H1 (cell line): ENCODE data around the gene MLPH. TPM values are rescaled to one million over a fixed set of nuclear protein-coding genes. Genes with fewer than 3 reads are reported as not detected.
A peak's percentile ranks its signal among the peaks of the same experiment; 100 is the strongest.

Source experiments
- CTCF ChIA-PET: fragments of 300-600 bp; sonication (Branson Sonifier 250); formaldehyde crosslinking; loops from one replicate; lab custom pipeline; 2021; ENCODE audit not compliant: partially characterized antibody; lab: Charles Lee
- POLR2A ChIA-PET: fragments of 300-600 bp; sonication (Branson Sonifier 250); formaldehyde crosslinking; loops from one replicate; lab custom pipeline; 2021; ENCODE audit warnings: inconsistent platforms; ENCODE audit not compliant: partially characterized antibody; lab: Charles Lee
- DNase-seq, 2 experiments: peaks; one replicate each; pipeline versions ENCODE4 v3.0.0 to v3.0.0-alpha.2; 2010 to 2022; ENCODE audit warnings: low spot score in 2 of 2, low read depth in 1 of 2, mixed read lengths in 1 of 2
- FAIRE-seq: peaks from 2 replicates; lab custom pipeline; 2011; peaks lifted over from hg19 to GRCh38; lab: Jason Lieb, UNC
- H2AFZ ChIP-seq: 2 replicates; pipeline ENCODE4 v1.8.1; 2012; ENCODE audit warnings: low read length, inconsistent platforms
- H2AK5ac ChIP-seq: 2 replicates; pipeline ENCODE4 v1.6.1; 2013; ENCODE audit warnings: low read depth, low read length
- H2BK120ac ChIP-seq: replicated peaks from 2 replicates; pipeline ENCODE3; 2013; ENCODE audit warnings: low read depth, low read length, inconsistent platforms
- H2BK12ac ChIP-seq: 2 replicates; pipeline ENCODE4 v1.6.1; 2013; ENCODE audit warnings: low read depth, low read length
- H2BK15ac ChIP-seq: 2 replicates; pipeline ENCODE4 v1.6.1; 2013; ENCODE audit warnings: low read length
- H2BK20ac ChIP-seq: 2 replicates; pipeline ENCODE4 v1.6.1; 2013; ENCODE audit warnings: low read length
- H2BK5ac ChIP-seq: 2 replicates; pipeline ENCODE4 v1.6.1; 2013; ENCODE audit warnings: low read depth, low read length
- H3K14ac ChIP-seq: 2 replicates; pipeline ENCODE4 v1.6.1; 2013; ENCODE audit warnings: inconsistent platforms; ENCODE audit not compliant: insufficient read length
- H3K18ac ChIP-seq: 2 replicates; pipeline ENCODE4 v1.6.1; 2013; ENCODE audit warnings: low read length; ENCODE audit errors: extremely low read depth
- H3K23ac ChIP-seq: 2 replicates; pipeline ENCODE4 v1.6.1; 2013; ENCODE audit warnings: inconsistent platforms; ENCODE audit not compliant: insufficient read length
- H3K23me2 ChIP-seq: 2 replicates; pipeline ENCODE4 v1.6.1; 2013; ENCODE audit warnings: low read depth, low read length
- H3K27ac ChIP-seq: 2 replicates; pipeline ENCODE4 v1.6.1; 2011; ENCODE audit warnings: low read depth, low read length, inconsistent platforms
- H3K27me3 ChIP-seq, 4 experiments: replicated peaks in 1 of 4; 1 replicate in 1 of 4; 2 replicates in 3 of 4; pipeline versions ENCODE4 v1.6.1 to v1.8.1; 2011 to 2013; ENCODE audit warnings: low read length in 3 of 4, mild to moderate bottlenecking in 3 of 4, inconsistent platforms in 2 of 4, mixed read lengths in 2 of 4, moderate library complexity in 1 of 4; ENCODE audit not compliant: control insufficient read depth in 3 of 4, insufficient read depth in 3 of 4; ENCODE audit errors: extremely low read depth in 1 of 4
- H3K36me3 ChIP-seq, 4 experiments: 2 replicates each; pipeline versions ENCODE4 v1.6.1 to v1.8.1; 2011 to 2013; ENCODE audit warnings: mild to moderate bottlenecking in 4 of 4, low read length in 3 of 4, moderate library complexity in 2 of 4, control low read depth in 1 of 4, inconsistent platforms in 1 of 4; ENCODE audit not compliant: insufficient read depth in 4 of 4, control insufficient read depth in 2 of 4
- H3K4ac ChIP-seq: replicated peaks from 2 replicates; pipeline ENCODE3; 2013; ENCODE audit warnings: low read length, low read depth, mixed read lengths, inconsistent platforms; ENCODE audit not compliant: insufficient read length
- H3K4me1 ChIP-seq, 4 experiments: replicated peaks in 1 of 4; 1 replicate in 1 of 4; 2 replicates in 3 of 4; pipeline versions ENCODE4 v1.6.1 to v1.8.1; 2011 to 2013; ENCODE audit warnings: low read length in 3 of 4, inconsistent platforms in 2 of 4, mixed read lengths in 1 of 4; ENCODE audit not compliant: insufficient read depth in 4 of 4, control insufficient read depth in 3 of 4
- H3K4me2 ChIP-seq, 2 experiments: 2 replicates each; pipeline versions ENCODE4 v1.6.1 to v1.8.1; 2011 to 2013; ENCODE audit warnings: low read depth in 2 of 2, low read length in 2 of 2, control low read depth in 1 of 2, inconsistent platforms in 1 of 2, mild to moderate bottlenecking in 1 of 2; ENCODE audit not compliant: insufficient read depth in 1 of 2
- H3K4me3 ChIP-seq, 4 experiments: fragments of 200-600, 300-600 bp in 1 of 4; sonication (generic), shearing (Covaris generic), sonication (Bioruptor Twin) in 1 of 4; 2 replicates each; pipeline versions ENCODE4 v1.5.1 to v1.8.1; 2011 to 2016; ENCODE audit warnings: low read length in 4 of 4, low read depth in 3 of 4, control low read depth in 2 of 4, inconsistent platforms in 2 of 4, mild to moderate bottlenecking in 2 of 4, mixed read lengths in 1 of 4, moderate library complexity in 1 of 4; ENCODE audit not compliant: insufficient read depth in 2 of 4; ENCODE audit errors: extremely low read depth in 1 of 4
- H3K56ac ChIP-seq: replicated peaks from 2 replicates; pipeline ENCODE3; 2013; ENCODE audit warnings: low read depth, mild to moderate bottlenecking, mixed read lengths, low read length, inconsistent platforms; ENCODE audit not compliant: insufficient read length
- H3K79me1 ChIP-seq: 2 replicates; pipeline ENCODE4 v1.6.1; 2013; ENCODE audit warnings: low read depth, low read length, control low read depth
- H3K79me2 ChIP-seq, 2 experiments: 2 replicates each; pipeline versions ENCODE4 v1.6.1 to v1.8.1; 2012 to 2013; ENCODE audit warnings: low read length in 2 of 2, mild to moderate bottlenecking in 2 of 2, inconsistent platforms in 1 of 2; ENCODE audit not compliant: insufficient read depth in 2 of 2, control insufficient read depth in 1 of 2
- H3K9ac ChIP-seq, 4 experiments: replicated peaks in 1 of 4; 1 replicate in 1 of 4; 2 replicates in 3 of 4; pipeline versions ENCODE4 v1.6.1 to v1.8.1; 2011 to 2013; ENCODE audit warnings: low read depth in 3 of 4, low read length in 3 of 4, control low read depth in 2 of 4, mild to moderate bottlenecking in 2 of 4, moderate library complexity in 2 of 4, inconsistent platforms in 1 of 4; ENCODE audit errors: extremely low read depth in 1 of 4
- H3K9me3 ChIP-seq, 2 experiments: 2 replicates each; pipeline versions ENCODE4 v1.6.1 to v1.8.1; 2012 to 2013; ENCODE audit warnings: mild to moderate bottlenecking in 2 of 2, moderate library complexity in 2 of 2, control low read depth in 1 of 2, inconsistent platforms in 1 of 2, low read depth in 1 of 2, low read length in 1 of 2, mixed read lengths in 1 of 2; ENCODE audit not compliant: insufficient read depth in 2 of 2
- H4K20me1 ChIP-seq, 2 experiments: replicated peaks in 1 of 2; 2 replicates each; pipeline versions ENCODE3 to v1.8.1; 2011 to 2013; ENCODE audit warnings: inconsistent platforms in 2 of 2, low read length in 2 of 2, mild to moderate bottlenecking in 1 of 2; ENCODE audit not compliant: insufficient read depth in 2 of 2, control insufficient read depth in 1 of 2
- H4K5ac ChIP-seq: 2 replicates; pipeline ENCODE4 v1.6.1; 2013; ENCODE audit warnings: low read length, low read depth, mixed read lengths, inconsistent platforms; ENCODE audit not compliant: insufficient read length
- H4K8ac ChIP-seq: 2 replicates; pipeline ENCODE4 v1.8.0; 2013; ENCODE audit warnings: mild to moderate bottlenecking, moderate library complexity, low read length, inconsistent platforms; ENCODE audit not compliant: insufficient read depth; ENCODE audit errors: extremely low read depth
- H4K91ac ChIP-seq: replicated peaks from 2 replicates; pipeline ENCODE3; 2013; ENCODE audit warnings: low read length, mixed read lengths, inconsistent platforms; ENCODE audit not compliant: insufficient read length
- CEBPB ChIP-seq: IDR thresholded peaks from 2 replicates; pipeline ENCODE4 v1.6.1; 2012; ENCODE audit warnings: low read depth, low read length
- EZH2 ChIP-seq: fragments of 200-600 bp; sonication (generic); IDR thresholded peaks from 2 replicates; pipeline ENCODE4 v1.7.1; 2012; ENCODE audit warnings: low read depth, mild to moderate bottlenecking, moderate library complexity, low read length, inconsistent platforms; ENCODE audit not compliant: severe bottlenecking
- JUN ChIP-seq: IDR thresholded peaks from 2 replicates; pipeline ENCODE4 v1.6.1; 2011; ENCODE audit warnings: low read depth, mild to moderate bottlenecking, improper control_type of control experiment, low read length
- KDM4A ChIP-seq: IDR thresholded peaks from one replicate; pipeline ENCODE4 v1.7.1; 2012; ENCODE audit warnings: low read depth, mild to moderate bottlenecking, moderate library complexity, low read length, inconsistent platforms; ENCODE audit not compliant: severe bottlenecking
- RBBP5 ChIP-seq: IDR thresholded peaks from 2 replicates; pipeline ENCODE4 v1.7.1; 2012; ENCODE audit warnings: low read depth, mild to moderate bottlenecking, inconsistent platforms, low read length, moderate library complexity, borderline replicate concordance
- WGBS, 2 experiments: shearing (Covaris generic) in 1 of 2; methylation state at CpG; one replicate each; pipeline versions ENCODE4 v1.1.6 to v1.1.7; 2013 to 2015; ENCODE audit warnings: low lambda C conversion rate in 2 of 2, mixed read lengths in 2 of 2, inconsistent platforms in 1 of 2, low coverage in 1 of 2, missing lambda C conversion rate in 1 of 2; ENCODE audit not compliant: insufficient replicate concordance in 2 of 2, insufficient coverage in 1 of 2, insufficient read length in 1 of 2; ENCODE audit errors: extremely low coverage in 1 of 2, missing lambda C conversion rate in 1 of 2; 5-methylcytosine and 5-hydroxymethylcytosine counted together
- polyA plus RNA-seq, 7 experiments: library from polyadenylated mRNA; depleted of rRNA in 3 of 7; stranded (reverse) in 5 of 7; unstranded in 2 of 7; fragments of >200 nt in 5 of 7; fragments of 200-250 nt in 2 of 7; gene quantifications; 1 replicate in 5 of 7; 2 replicates in 1 of 7; 4 replicates in 1 of 7; pipeline versions ENCODE4 v1.2.1 to v1.2.3, GENCODE V29; 2011 to 2013; ENCODE audit warnings: missing spikeins in 2 of 7, mixed read lengths in 2 of 7
- total RNA-seq: library from RNA; stranded (reverse); fragmentation: NEBNext Ultra II Directional; extraction: Animal tissue kit (Norgen Biotek cat#: 25700); gene quantifications from 2 replicates; pipeline ENCODE4 v1.2.1, GENCODE V29; 2021
- TF ChIP-seq, protein P1 (sequence below): IDR thresholded peaks from 2 replicates; pipeline ENCODE4 v1.6.1; 2012; ENCODE audit warnings: inconsistent platforms

MLPH gene
- total and polyA plus RNA-seq, 2 of the 8 experiments (the other 6 are each of a cell fraction or from before 2014, with no cell fraction given), result 12.7 to 17.0 TPM

- Histone ChIP-seq H3K56ac (no peak overlapping the region), H3K4me3 (no peak overlapping the region), H4K8ac (no peak overlapping the region), H3K36me3 (0 out of 8 replicates have a peak, but pooled peaks cover 0 to 5% (median 0%) of the 10 kb centered on the region in 4 experiments), H3K27me3 (no peaks in the 10 kb centered on the region), H4K20me1 (no peaks in the 10 kb centered on the region), H3K4me1 (peaks cover 0 to 3% (median 1%) of the 10 kb centered on the region in 4 experiments; a peak in 3 of 7 replicates), H2AK5ac (no peak overlapping the region), H3K9me3 (peaks cover 0 to 3% of the 10 kb centered on the region in 2 experiments; a peak in 1 of 4 replicates), H3K27ac (no peak overlapping the region), H3K23me2 (no peaks in the 10 kb centered on the region), H2BK5ac (no peak overlapping the region), H4K5ac (no peak overlapping the region), H3K4ac (no peak overlapping the region), H4K91ac (no peak overlapping the region), H3K79me2 (no peaks in the 10 kb centered on the region), H2BK15ac (no peak overlapping the region), H3K14ac (no peak overlapping the region), H3K23ac (no peak overlapping the region), H2BK120ac (no peak overlapping the region), H2BK12ac (0 out of 2 replicates have a peak overlapping the region, but pooled peaks have one; percentile 9), H2AFZ (no peak overlapping the region), H2BK20ac (no peak overlapping the region), H3K9ac (no peak overlapping the region), H3K79me1 (no peaks in the 10 kb centered on the region), H3K18ac (no peak overlapping the region), H3K4me2 (no peak overlapping the region)
- DNase-seq (no peak), FAIRE-seq (no peak)
- TF ChIP-seq, protein P1, sequence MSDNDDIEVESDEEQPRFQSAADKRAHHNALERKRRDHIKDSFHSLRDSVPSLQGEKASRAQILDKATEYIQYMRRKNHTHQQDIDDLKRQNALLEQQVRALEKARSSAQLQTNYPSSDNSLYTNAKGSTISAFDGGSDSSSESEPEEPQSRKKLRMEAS, result no peak
- TF ChIP-seq KDM4A (no peak), JUN (no peak), RBBP5 (no peak), CEBPB (no peak), EZH2 (no peak)
- CTCF ChIA-PET, result interaction anchor here (0.7 to 6.8 kb wide), 17 partner anchors 9 to 273 kb away, joined by 3 to 78 read pairs (median 5); partner anchors contain the start of gene MLPH
- WGBS, 2 experiments, result 86% methylated on average over 7 of the region's 7 CpGs; no CpG with 5 or more reads in 1 of the 2 experiments
- POLR2A ChIA-PET, result interaction anchor here (0.6 to 1.4 kb wide), 3 partner anchors 13 to 62 kb away, joined by 3 to 4 read pairs (median 4); partner anchors contain the start of gene MLPH
Measured at GRCh38 chr2:237509905-237510304, 22.9 kb downstream of the MLPH start.
